ENCODE data around the gene TMC6.
"Not testable (repeated sequence)": the region's sequence is repeated elsewhere in the genome, so short reads cannot be mapped to it uniquely, and the experiment has no call there.

The TMC6 gene

DNA sequence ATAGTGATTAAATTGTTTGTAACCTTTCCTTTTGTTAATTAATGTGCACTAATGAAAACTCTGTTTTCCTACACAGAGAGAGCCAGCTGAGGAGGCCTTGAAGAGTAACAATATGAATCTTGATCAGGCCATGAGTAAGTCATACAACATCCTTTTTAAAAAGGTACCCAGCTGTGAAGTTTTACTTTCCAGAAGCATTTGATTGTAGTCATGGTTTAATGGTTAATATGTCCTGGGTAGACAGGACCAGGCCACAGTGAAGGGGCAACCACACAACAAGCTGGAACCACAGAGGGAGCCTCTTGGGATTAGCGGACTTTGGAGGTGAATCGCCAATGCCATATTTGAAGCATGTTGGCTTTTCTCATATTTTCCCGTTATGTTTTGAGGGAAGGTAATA lies 55.6 kb downstream of the TMC6 start:
- Histone ChIP-seq H3K79me2 (ENCODE audit: insufficient read depth, low read length) (no peaks in the 10 kb centered on the region), H3K4me2 (ENCODE audit: insufficient read depth, low read length) (no peak overlapping the region), H3K9ac (ENCODE audit: low read depth, low read length) (no peak overlapping the region), H2AFZ (ENCODE audit: low read depth, low read length) (no peak overlapping the region), H3K27me3 (ENCODE audit: insufficient read depth, low read length, poor library complexity) (no peaks in the 10 kb centered on the region), H3K4me3 (ENCODE audit: low read depth in 1 of 2, low read length in 2 of 2) (no peak overlapping the region), H3K27ac (ENCODE audit: low read length) (no peak overlapping the region), H3K9me3 (ENCODE audit: insufficient read depth, low read length, severe bottlenecking) (no peaks in the 10 kb centered on the region), H3K4me1 (ENCODE audit: insufficient read depth, low read length) (no peaks in the 10 kb centered on the region), H4K20me1 (ENCODE audit: insufficient read depth, low read length) (no peaks in the 10 kb centered on the region), H3K36me3 (ENCODE audit: insufficient read depth, low read length) (peaks cover 97% of the 10 kb centered on the region)
- no peak for DNase-seq
- TF ChIP-seq, protein P1, sequence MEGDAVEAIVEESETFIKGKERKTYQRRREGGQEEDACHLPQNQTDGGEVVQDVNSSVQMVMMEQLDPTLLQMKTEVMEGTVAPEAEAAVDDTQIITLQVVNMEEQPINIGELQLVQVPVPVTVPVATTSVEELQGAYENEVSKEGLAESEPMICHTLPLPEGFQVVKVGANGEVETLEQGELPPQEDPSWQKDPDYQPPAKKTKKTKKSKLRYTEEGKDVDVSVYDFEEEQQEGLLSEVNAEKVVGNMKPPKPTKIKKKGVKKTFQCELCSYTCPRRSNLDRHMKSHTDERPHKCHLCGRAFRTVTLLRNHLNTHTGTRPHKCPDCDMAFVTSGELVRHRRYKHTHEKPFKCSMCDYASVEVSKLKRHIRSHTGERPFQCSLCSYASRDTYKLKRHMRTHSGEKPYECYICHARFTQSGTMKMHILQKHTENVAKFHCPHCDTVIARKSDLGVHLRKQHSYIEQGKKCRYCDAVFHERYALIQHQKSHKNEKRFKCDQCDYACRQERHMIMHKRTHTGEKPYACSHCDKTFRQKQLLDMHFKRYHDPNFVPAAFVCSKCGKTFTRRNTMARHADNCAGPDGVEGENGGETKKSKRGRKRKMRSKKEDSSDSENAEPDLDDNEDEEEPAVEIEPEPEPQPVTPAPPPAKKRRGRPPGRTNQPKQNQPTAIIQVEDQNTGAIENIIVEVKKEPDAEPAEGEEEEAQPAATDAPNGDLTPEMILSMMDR (IDR thresholded peaks at IDR 0.05; ENCODE audit: borderline replicate concordance, extremely low read depth, low read length, poor library complexity, severe bottlenecking), result no peak
- no peak for TF ChIP-seq EZH2 (IDR thresholded peaks at IDR 0.05; ENCODE audit: borderline replicate concordance, low read depth, low read length, severe bottlenecking)
- no peak for ATAC-seq (ENCODE audit: insufficient read depth, low read depth)

DNA sequence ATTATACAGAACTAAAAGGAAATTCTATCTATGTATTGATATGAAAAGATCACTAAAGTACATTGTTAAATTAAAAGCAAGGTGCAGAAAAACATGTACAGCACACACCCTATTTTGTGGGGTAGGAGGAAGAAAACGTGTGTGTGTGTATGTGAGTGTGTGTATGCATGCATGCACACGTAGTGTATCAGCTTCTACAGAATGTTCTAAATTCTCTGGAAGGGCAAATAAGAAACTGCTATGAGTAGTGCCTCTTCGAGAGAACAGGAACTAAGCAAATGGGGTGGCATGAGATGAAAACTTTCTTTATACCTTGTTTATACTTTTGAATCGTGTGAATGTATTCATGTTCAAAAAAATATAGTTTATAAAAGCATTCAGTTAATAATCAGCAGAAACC lies 58.9 kb downstream of the TMC6 start:
- no peak overlapping the region for H2AFZ ChIP-seq (ENCODE audit: low read depth, low read length)
- TF ChIP-seq, protein P1 (IDR thresholded peaks at IDR 0.05; ENCODE audit: borderline replicate concordance, extremely low read depth, low read length, poor library complexity, severe bottlenecking), result no peak
- TF ChIP-seq EZH2 (IDR thresholded peaks at IDR 0.05; ENCODE audit: borderline replicate concordance, low read depth, low read length, severe bottlenecking), result no peak
- ATAC-seq (ENCODE audit: insufficient read depth, low read depth) (no peak), DNase-seq (no peak)
- no peak overlapping the region for H3K4me2 ChIP-seq (ENCODE audit: insufficient read depth, low read length)
- no peak overlapping the region for H3K4me3 ChIP-seq (ENCODE audit: low read depth in 1 of 2, low read length in 2 of 2)
- H3K27me3 ChIP-seq (ENCODE audit: insufficient read depth, low read length, poor library complexity), result no peaks in the 10 kb centered on the region
- no peaks in the 10 kb centered on the region for H3K79me2 ChIP-seq (ENCODE audit: insufficient read depth, low read length)
- H3K27ac ChIP-seq (ENCODE audit: low read length), result no peak overlapping the region
- no peaks in the 10 kb centered on the region for H3K9me3 ChIP-seq (ENCODE audit: insufficient read depth, low read length, severe bottlenecking)
- peaks cover 97% of the 10 kb centered on the region for H3K36me3 ChIP-seq (ENCODE audit: insufficient read depth, low read length)
- peaks cover 3% of the 10 kb centered on the region; the same call in 1 of the 2 replicates for H4K20me1 ChIP-seq (ENCODE audit: insufficient read depth, low read length)
- no peak overlapping the region for H3K9ac ChIP-seq (ENCODE audit: low read depth, low read length)
- H3K4me1 ChIP-seq (ENCODE audit: insufficient read depth, low read length), result no peaks in the 10 kb centered on the region

- H3K27ac ChIP-seq (ENCODE audit: low read length); H3K4me3 ChIP-seq (ENCODE audit: low read depth in 1 of 2, low read length in 2 of 2); H2AFZ ChIP-seq (ENCODE audit: low read depth, low read length); H3K27me3 ChIP-seq (ENCODE audit: insufficient read depth, low read length, poor library complexity); ATAC-seq (ENCODE audit: insufficient read depth, low read depth); DNase-seq; H3K4me2 ChIP-seq (ENCODE audit: insufficient read depth, low read length); H4K20me1 ChIP-seq (ENCODE audit: insufficient read depth, low read length); H3K9ac ChIP-seq (ENCODE audit: low read depth, low read length); H3K4me1 ChIP-seq (ENCODE audit: insufficient read depth, low read length); H3K9me3 ChIP-seq (ENCODE audit: insufficient read depth, low read length, severe bottlenecking): not testable (repeated sequence)
- H3K79me2 ChIP-seq (ENCODE audit: insufficient read depth, low read length), result peaks cover 12% of the 10 kb centered on the region
- H3K36me3 ChIP-seq (ENCODE audit: insufficient read depth, low read length), result peaks cover 79% of the 10 kb centered on the region
Measured at GRCh38 chr17:78066976-78067375, 61.6 kb downstream of the TMC6 start.

DNA sequence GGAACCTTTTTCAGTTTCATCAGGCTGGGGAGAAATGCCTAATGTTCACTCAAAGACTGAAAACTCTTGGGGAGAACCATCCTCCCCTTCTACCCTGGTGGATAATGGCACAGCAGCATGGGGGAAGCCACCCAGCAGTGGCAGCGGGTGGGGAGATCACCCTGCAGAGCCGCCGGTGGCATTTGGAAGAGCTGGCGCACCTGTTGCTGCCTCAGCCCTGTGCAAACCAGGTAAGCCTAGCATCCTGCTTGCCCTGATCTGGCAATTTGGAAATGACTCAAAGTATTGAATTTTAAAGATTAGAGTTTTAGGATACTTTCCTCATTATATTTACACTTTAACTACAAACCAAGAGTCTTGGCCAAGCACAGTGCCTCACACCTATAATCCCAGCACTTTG lies 63.8 kb downstream of the TMC6 start:
- H3K9ac ChIP-seq (ENCODE audit: low read depth, low read length), result no peak overlapping the region
- peaks cover 17% of the 10 kb centered on the region for H3K79me2 ChIP-seq (ENCODE audit: insufficient read depth, low read length)
- DNase-seq (no peak), ATAC-seq (ENCODE audit: insufficient read depth, low read depth) (no peak)
- H3K27ac ChIP-seq (ENCODE audit: low read length), result no peak overlapping the region
- H2AFZ ChIP-seq (ENCODE audit: low read depth, low read length), result no peak overlapping the region
- peaks cover 9% of the 10 kb centered on the region; the same call in 1 of the 2 replicates for H4K20me1 ChIP-seq (ENCODE audit: insufficient read depth, low read length)
- H3K4me2 ChIP-seq (ENCODE audit: insufficient read depth, low read length), result no peak overlapping the region
- no peaks in the 10 kb centered on the region for H3K4me1 ChIP-seq (ENCODE audit: insufficient read depth, low read length)
- H3K36me3 ChIP-seq (ENCODE audit: insufficient read depth, low read length), result peaks cover 60% of the 10 kb centered on the region
- TF ChIP-seq EZH2 (IDR thresholded peaks at IDR 0.05; ENCODE audit: borderline replicate concordance, low read depth, low read length, severe bottlenecking), result no peak
- TF ChIP-seq, protein P1 (IDR thresholded peaks at IDR 0.05; ENCODE audit: borderline replicate concordance, extremely low read depth, low read length, poor library complexity, severe bottlenecking), result no peak
- no peaks in the 10 kb centered on the region for H3K9me3 ChIP-seq (ENCODE audit: insufficient read depth, low read length, severe bottlenecking)
- no peak overlapping the region for H3K4me3 ChIP-seq (ENCODE audit: low read depth in 1 of 2, low read length in 2 of 2)
- no peaks in the 10 kb centered on the region for H3K27me3 ChIP-seq (ENCODE audit: insufficient read depth, low read length, poor library complexity)

All from DND-41 (cell line).